Measurements from ENCODE around the gene RXFP4. TPM values are rescaled to one million over a fixed set of nuclear protein-coding genes. Genes with fewer than 3 reads are reported as not detected.
A peak's percentile ranks its signal among the peaks of the same experiment; 100 is the strongest.

RXFP4 gene
- total and polyA plus RNA-seq, 2 of the 13 experiments (the other 11 are each of a cell fraction or from before 2014, with no cell fraction given), result 0.38 to 1.4 TPM

DNA sequence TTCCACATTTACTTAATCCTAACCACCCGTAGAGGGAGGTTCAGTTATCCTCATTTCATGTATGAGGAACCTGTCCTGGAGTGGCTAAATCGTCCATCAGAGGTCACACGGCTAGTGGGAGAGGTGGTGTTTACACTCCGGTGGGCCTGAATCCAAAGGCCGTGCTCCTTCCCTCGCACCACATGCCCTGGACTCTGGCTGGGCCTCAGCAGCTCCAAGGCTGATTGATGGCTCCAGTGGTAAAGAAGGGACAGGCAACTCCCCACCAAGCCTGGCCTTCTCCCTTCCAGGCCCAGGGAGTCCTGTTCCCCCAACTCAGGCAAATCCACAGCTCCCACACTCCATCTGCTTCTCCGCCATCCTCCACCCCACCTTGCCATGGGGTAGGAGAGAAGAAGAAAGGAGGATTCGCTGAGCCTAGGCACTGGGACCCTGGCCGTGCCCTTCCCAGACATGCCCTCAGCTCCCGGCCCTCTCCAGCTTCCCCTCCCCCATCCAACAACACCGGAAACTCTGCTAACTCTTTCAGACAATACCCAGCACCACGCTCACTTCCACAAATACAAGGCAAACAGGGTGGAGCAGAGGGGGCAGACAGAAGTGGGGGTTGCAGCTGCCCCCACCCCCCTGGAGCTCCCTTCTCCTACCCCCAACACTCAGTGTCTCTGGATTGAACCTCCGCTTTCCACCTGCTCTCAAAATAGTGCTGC lies 26.1 kb downstream of the RXFP4 start (continued):
- TF ChIP-seq, protein P1, sequence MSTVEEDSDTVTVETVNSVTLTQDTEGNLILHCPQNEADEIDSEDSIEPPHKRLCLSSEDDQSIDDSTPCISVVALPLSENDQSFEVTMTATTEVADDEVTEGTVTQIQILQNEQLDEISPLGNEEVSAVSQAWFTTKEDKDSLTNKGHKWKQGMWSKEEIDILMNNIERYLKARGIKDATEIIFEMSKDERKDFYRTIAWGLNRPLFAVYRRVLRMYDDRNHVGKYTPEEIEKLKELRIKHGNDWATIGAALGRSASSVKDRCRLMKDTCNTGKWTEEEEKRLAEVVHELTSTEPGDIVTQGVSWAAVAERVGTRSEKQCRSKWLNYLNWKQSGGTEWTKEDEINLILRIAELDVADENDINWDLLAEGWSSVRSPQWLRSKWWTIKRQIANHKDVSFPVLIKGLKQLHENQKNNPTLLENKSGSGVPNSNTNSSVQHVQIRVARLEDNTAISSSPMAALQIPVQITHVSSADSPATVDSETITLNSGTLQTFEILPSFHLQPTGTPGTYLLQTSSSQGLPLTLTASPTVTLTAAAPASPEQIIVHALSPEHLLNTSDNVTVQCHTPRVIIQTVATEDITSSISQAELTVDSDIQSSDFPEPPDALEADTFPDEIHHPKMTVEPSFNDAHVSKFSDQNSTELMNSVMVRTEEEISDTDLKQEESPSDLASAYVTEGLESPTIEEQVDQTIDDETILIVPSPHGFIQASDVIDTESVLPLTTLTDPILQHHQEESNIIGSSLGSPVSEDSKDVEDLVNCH (CRISPR knock-in tag; IDR thresholded peaks at IDR 0.05), result no peak
- TF ChIP-seq ZC3H13 (CRISPR knock-in tag; IDR thresholded peaks at IDR 0.05) (no peak), CCDC6 (CRISPR knock-in tag; IDR thresholded peaks at IDR 0.05) (0 out of 2 replicates have a peak, but pooled peaks have one; percentile 30), HDAC2 (CRISPR knock-in tag; IDR thresholded peaks at IDR 0.05) (peak; percentile 82), ZNF737 (CRISPR knock-in tag; IDR thresholded peaks at IDR 0.05; ENCODE audit: borderline replicate concordance) (no peak), CHD2 (IDR thresholded peaks at IDR 0.05; ENCODE audit: low read depth, low read length) (no peak), CENPT (CRISPR knock-in tag; IDR thresholded peaks at IDR 0.05; ENCODE audit: low read depth) (no peak), ATF7 (IDR thresholded peaks at IDR 0.05) (no peak), ATF7 (CRISPR knock-in tag; IDR thresholded peaks at IDR 0.05) (no peak), RARA (CRISPR knock-in tag; IDR thresholded peaks at IDR 0.05) (peak; percentile 79), HOXD1 (CRISPR knock-in tag; IDR thresholded peaks at IDR 0.05) (no peak), ZNF672 (CRISPR knock-in tag; IDR thresholded peaks at IDR 0.05) (no peak), TSC22D2 (CRISPR knock-in tag; IDR thresholded peaks at IDR 0.05; ENCODE audit: borderline replicate concordance) (no peak)
- TF ChIP-seq, protein P2, sequence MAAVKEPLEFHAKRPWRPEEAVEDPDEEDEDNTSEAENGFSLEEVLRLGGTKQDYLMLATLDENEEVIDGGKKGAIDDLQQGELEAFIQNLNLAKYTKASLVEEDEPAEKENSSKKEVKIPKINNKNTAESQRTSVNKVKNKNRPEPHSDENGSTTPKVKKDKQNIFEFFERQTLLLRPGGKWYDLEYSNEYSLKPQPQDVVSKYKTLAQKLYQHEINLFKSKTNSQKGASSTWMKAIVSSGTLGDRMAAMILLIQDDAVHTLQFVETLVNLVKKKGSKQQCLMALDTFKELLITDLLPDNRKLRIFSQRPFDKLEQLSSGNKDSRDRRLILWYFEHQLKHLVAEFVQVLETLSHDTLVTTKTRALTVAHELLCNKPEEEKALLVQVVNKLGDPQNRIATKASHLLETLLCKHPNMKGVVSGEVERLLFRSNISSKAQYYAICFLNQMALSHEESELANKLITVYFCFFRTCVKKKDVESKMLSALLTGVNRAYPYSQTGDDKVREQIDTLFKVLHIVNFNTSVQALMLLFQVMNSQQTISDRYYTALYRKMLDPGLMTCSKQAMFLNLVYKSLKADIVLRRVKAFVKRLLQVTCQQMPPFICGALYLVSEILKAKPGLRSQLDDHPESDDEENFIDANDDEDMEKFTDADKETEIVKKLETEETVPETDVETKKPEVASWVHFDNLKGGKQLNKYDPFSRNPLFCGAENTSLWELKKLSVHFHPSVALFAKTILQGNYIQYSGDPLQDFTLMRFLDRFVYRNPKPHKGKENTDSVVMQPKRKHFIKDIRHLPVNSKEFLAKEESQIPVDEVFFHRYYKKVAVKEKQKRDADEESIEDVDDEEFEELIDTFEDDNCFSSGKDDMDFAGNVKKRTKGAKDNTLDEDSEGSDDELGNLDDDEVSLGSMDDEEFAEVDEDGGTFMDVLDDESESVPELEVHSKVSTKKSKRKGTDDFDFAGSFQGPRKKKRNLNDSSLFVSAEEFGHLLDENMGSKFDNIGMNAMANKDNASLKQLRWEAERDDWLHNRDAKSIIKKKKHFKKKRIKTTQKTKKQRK (IDR thresholded peaks at IDR 0.05; ENCODE audit: low read length), result no peak
- TF ChIP-seq, protein P3, sequence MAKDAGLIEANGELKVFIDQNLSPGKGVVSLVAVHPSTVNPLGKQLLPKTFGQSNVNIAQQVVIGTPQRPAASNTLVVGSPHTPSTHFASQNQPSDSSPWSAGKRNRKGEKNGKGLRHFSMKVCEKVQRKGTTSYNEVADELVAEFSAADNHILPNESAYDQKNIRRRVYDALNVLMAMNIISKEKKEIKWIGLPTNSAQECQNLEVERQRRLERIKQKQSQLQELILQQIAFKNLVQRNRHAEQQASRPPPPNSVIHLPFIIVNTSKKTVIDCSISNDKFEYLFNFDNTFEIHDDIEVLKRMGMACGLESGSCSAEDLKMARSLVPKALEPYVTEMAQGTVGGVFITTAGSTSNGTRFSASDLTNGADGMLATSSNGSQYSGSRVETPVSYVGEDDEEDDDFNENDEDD (CRISPR knock-in tag; IDR thresholded peaks at IDR 0.05; ENCODE audit: borderline replicate concordance), result peak; percentile 83; the same call in 1 of the 2 replicates
- TF ChIP-seq, protein P4, sequence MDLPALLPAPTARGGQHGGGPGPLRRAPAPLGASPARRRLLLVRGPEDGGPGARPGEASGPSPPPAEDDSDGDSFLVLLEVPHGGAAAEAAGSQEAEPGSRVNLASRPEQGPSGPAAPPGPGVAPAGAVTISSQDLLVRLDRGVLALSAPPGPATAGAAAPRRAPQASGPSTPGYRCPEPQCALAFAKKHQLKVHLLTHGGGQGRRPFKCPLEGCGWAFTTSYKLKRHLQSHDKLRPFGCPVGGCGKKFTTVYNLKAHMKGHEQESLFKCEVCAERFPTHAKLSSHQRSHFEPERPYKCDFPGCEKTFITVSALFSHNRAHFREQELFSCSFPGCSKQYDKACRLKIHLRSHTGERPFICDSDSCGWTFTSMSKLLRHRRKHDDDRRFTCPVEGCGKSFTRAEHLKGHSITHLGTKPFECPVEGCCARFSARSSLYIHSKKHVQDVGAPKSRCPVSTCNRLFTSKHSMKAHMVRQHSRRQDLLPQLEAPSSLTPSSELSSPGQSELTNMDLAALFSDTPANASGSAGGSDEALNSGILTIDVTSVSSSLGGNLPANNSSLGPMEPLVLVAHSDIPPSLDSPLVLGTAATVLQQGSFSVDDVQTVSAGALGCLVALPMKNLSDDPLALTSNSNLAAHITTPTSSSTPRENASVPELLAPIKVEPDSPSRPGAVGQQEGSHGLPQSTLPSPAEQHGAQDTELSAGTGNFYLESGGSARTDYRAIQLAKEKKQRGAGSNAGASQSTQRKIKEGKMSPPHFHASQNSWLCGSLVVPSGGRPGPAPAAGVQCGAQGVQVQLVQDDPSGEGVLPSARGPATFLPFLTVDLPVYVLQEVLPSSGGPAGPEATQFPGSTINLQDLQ (CRISPR knock-in tag; IDR thresholded peaks at IDR 0.05), result no peak; the same call in 1 of the 2 replicates
- TF ChIP-seq, protein P5, sequence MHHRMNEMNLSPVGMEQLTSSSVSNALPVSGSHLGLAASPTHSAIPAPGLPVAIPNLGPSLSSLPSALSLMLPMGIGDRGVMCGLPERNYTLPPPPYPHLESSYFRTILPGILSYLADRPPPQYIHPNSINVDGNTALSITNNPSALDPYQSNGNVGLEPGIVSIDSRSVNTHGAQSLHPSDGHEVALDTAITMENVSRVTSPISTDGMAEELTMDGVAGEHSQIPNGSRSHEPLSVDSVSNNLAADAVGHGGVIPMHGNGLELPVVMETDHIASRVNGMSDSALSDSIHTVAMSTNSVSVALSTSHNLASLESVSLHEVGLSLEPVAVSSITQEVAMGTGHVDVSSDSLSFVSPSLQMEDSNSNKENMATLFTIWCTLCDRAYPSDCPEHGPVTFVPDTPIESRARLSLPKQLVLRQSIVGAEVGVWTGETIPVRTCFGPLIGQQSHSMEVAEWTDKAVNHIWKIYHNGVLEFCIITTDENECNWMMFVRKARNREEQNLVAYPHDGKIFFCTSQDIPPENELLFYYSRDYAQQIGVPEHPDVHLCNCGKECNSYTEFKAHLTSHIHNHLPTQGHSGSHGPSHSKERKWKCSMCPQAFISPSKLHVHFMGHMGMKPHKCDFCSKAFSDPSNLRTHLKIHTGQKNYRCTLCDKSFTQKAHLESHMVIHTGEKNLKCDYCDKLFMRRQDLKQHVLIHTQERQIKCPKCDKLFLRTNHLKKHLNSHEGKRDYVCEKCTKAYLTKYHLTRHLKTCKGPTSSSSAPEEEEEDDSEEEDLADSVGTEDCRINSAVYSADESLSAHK (CRISPR knock-in tag; IDR thresholded peaks at IDR 0.05; ENCODE audit: borderline replicate concordance), result no peak

All from HepG2 (cell line).